NCI-H2081 (cell line): Measurements from ENCODE around the gene BCAT1.
"Not testable (repeated sequence)": the region's sequence is repeated elsewhere in the genome, so short reads cannot be mapped to it uniquely, and the experiment has no call there.

Source experiments
- DNase-seq, 2 experiments: peaks; one replicate each; lab custom pipeline; 2025; lab: John Stamatoyannopoulos, UW

The BCAT1 gene

GRCh38 chr12:24901576-24902461 lies 47.1 kb downstream of the BCAT1 start:
- DNase-seq: peak; percentile 14 to 48

GRCh38 chr12:24900196-24900595 lies 48.7 kb downstream of the BCAT1 start:
- DNase-seq: no peak

- DNase-seq: no peak
Measured at GRCh38 chr12:24899503-24900075, 49.3 kb downstream of the BCAT1 start.

GRCh38 chr12:24898606-24899005 lies 50.3 kb downstream of the BCAT1 start:
- no peak for DNase-seq

GRCh38 chr12:24898185-24898584 lies 50.7 kb downstream of the BCAT1 start:
- no peak for DNase-seq

GRCh38 chr12:24896171-24896570 lies 52.7 kb downstream of the BCAT1 start:
- DNase-seq: no peak

- no peak for DNase-seq
Measured at GRCh38 chr12:24895612-24896011, 53.3 kb downstream of the BCAT1 start.

- no peak for DNase-seq
Measured at GRCh38 chr12:24894879-24895278, 54.0 kb downstream of the BCAT1 start.

GRCh38 chr12:24890048-24890803 lies 58.7 kb downstream of the BCAT1 start:
- no peak for DNase-seq

GRCh38 chr12:24889411-24889810 lies 59.5 kb downstream of the BCAT1 start:
- no peak for DNase-seq

- DNase-seq: peak in 1 of 2 experiments; percentile 3
Measured at GRCh38 chr12:24888813-24889212, 60.1 kb downstream of the BCAT1 start.

GRCh38 chr12:24884911-24885310 lies 64.0 kb downstream of the BCAT1 start:
- DNase-seq: no peak

- no peak for DNase-seq
Measured at GRCh38 chr12:24881724-24882371, 67.1 kb downstream of the BCAT1 start.

GRCh38 chr12:24881227-24881626 lies 67.7 kb downstream of the BCAT1 start:
- DNase-seq: no peak

GRCh38 chr12:24880732-24881131 lies 68.2 kb downstream of the BCAT1 start:
- no peak for DNase-seq

GRCh38 chr12:24879644-24880043 lies 69.3 kb downstream of the BCAT1 start:
- DNase-seq: no peak

- DNase-seq: no peak
Measured at GRCh38 chr12:24875014-24875413, 73.9 kb downstream of the BCAT1 start.

GRCh38 chr12:24872211-24872610 lies 76.7 kb downstream of the BCAT1 start:
- DNase-seq: no peak

GRCh38 chr12:24866139-24866538 lies 82.8 kb downstream of the BCAT1 start:
- not testable (repeated sequence) for DNase-seq

GRCh38 chr12:24864796-24865125 lies 84.1 kb downstream of the BCAT1 start:
- no peak for DNase-seq

- DNase-seq: no peak
Measured at GRCh38 chr12:24861766-24862540, 86.9 kb downstream of the BCAT1 start.

GRCh38 chr12:24860546-24860945 lies 88.4 kb downstream of the BCAT1 start:
- DNase-seq: no peak
